Endothelial cell (in vitro differentiated cells): ENCODE measurements around the gene RAET1E. TPM values are rescaled to one million over a fixed set of nuclear protein-coding genes. Genes with fewer than 3 reads are reported as not detected.

Experiments used
- DNase-seq: peaks from one replicate; pipeline ENCODE4 v3.0.0; 2021; ENCODE audit warnings: low spot score
- H3K27ac Mint-ChIP-seq: one replicate; pipeline ENCODE4 v1.8.0; 2021; ENCODE audit warnings: mixed read lengths, inconsistent platforms; ENCODE audit not compliant: unreplicated experiment
- H3K27me3 Mint-ChIP-seq: one replicate; pipeline ENCODE4 v1.8.0; 2021; ENCODE audit warnings: mild to moderate bottlenecking, moderate library complexity, mixed read lengths, inconsistent platforms; ENCODE audit not compliant: unreplicated experiment
- H3K36me3 Mint-ChIP-seq: one replicate; pipeline ENCODE4 v1.8.0; 2021; ENCODE audit warnings: mild to moderate bottlenecking, low read depth, mixed read lengths, inconsistent platforms; ENCODE audit not compliant: unreplicated experiment
- H3K4me1 Mint-ChIP-seq: one replicate; pipeline ENCODE4 v1.8.0; 2021; ENCODE audit warnings: mild to moderate bottlenecking, mixed read lengths, inconsistent platforms; ENCODE audit not compliant: unreplicated experiment
- H3K4me3 Mint-ChIP-seq: one replicate; pipeline ENCODE4 v1.8.0; 2021; ENCODE audit warnings: mild to moderate bottlenecking, mixed read lengths, inconsistent platforms; ENCODE audit not compliant: unreplicated experiment
- H3K9me3 Mint-ChIP-seq: one replicate; pipeline ENCODE4 v1.8.0; 2021; ENCODE audit warnings: mixed read lengths, inconsistent platforms; ENCODE audit not compliant: unreplicated experiment
- total RNA-seq: library from RNA; stranded (reverse); fragmentation: NEBNext Ultra II Directional; extraction: Animal tissue kit (Norgen Biotek cat#: 25700); gene quantifications from one replicate; pipeline ENCODE4 v1.2.1, GENCODE V29; 2021; ENCODE audit not compliant: unreplicated experiment
- TF ChIP-seq, protein P1 (sequence below): fragments of 200-600 bp; sonication (generic); IDR thresholded peaks from one replicate; pipeline ENCODE4 v1.5.0; 2021; ENCODE audit warnings: antibody characterized with exemption; ENCODE audit not compliant: unreplicated experiment

RAET1E gene
- total RNA-seq, 1 donor from 2014 or later, result 0.28 TPM

DNA sequence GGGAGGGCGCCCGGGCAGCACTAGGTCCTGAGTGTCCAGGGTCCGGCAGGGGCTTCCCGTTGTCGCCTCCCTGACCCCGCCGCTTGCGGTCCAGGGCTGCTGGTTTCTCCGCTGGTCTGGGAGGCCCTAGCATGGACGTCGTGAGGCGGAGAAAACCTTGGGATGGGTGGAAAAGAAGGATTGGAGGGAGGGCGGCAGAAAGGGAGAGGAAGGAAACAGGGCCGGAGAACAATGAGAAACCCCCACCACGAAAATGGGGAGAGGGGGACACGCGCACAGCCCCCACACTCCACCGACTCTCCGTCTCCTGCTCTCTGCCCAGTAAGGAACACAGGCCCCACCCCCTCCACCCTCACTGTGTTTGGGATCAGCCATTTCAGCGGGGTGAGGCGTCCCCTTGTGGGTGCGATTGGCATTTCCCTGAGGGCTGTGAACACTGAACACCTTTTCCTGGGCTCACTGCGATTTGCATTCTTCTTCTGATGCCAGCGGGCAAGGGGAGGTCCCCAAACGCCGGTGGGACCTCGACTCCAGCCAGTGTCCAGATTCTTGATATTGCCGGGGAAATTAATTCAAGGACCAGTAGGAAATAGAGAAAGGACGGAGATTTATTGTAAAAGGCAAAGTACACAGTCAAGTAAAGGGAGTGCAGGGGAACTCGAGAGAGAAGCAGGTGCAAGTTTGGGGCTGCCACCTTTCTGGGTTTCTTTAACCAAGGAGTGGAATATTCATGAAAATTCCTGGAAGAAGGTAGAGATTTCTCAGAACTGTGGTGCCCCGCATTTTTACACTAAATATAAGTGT, 28.3 kb upstream of the RAET1E start:
- no peaks in the 10 kb centered on the region for H3K9me3 Mint-ChIP-seq
- H3K36me3 Mint-ChIP-seq, result peaks cover 2% of the 10 kb centered on the region
- TF ChIP-seq, protein P1, sequence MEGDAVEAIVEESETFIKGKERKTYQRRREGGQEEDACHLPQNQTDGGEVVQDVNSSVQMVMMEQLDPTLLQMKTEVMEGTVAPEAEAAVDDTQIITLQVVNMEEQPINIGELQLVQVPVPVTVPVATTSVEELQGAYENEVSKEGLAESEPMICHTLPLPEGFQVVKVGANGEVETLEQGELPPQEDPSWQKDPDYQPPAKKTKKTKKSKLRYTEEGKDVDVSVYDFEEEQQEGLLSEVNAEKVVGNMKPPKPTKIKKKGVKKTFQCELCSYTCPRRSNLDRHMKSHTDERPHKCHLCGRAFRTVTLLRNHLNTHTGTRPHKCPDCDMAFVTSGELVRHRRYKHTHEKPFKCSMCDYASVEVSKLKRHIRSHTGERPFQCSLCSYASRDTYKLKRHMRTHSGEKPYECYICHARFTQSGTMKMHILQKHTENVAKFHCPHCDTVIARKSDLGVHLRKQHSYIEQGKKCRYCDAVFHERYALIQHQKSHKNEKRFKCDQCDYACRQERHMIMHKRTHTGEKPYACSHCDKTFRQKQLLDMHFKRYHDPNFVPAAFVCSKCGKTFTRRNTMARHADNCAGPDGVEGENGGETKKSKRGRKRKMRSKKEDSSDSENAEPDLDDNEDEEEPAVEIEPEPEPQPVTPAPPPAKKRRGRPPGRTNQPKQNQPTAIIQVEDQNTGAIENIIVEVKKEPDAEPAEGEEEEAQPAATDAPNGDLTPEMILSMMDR, result peak; percentile 79
- peak overlapping the region; percentile 85 for H3K4me3 Mint-ChIP-seq
- no peak overlapping the region for H3K27ac Mint-ChIP-seq
- DNase-seq, result peak; percentile 93
- peaks cover 22% of the 10 kb centered on the region for H3K27me3 Mint-ChIP-seq
- peaks cover 20% of the 10 kb centered on the region for H3K4me1 Mint-ChIP-seq

DNA sequence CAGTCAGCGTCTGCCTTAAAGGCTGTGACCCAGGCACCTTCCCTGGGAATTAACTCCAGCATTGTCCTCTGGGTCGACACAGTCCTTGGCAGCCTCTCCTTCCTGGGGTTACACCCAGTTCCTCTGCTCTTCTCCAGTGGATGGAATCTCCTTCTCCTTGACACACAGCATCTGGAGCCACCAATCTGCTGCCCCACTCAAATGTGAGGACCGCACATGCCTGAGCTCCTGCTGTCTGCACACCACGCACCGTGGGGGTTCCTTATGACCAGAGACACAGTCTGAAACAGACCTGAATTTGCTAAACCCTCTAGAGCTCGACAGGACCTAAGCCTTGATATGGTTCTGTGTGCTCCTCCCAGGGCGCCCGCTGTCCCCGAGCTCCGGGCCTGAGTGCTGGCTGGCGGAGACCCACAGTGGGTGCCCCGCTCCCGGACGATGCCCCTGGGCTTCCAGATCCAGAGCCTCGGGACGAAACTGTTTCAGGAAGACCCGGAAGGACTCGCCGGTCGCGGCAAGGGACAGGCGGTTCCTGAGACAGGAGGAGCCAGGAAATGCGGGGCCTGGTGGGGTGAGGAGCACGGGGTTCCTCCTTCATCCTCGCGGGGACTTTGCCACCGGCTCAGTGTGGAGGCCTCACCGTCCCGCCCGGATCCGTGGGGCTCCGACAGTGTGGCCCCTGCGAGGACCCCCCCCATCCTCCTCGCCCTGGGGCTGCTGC, 27.5 kb upstream of the RAET1E start:
- H3K27ac Mint-ChIP-seq, result peak overlapping the region; percentile 42
- H3K4me1 Mint-ChIP-seq, result peaks cover 24% of the 10 kb centered on the region
- peaks cover 5% of the 10 kb centered on the region for H3K36me3 Mint-ChIP-seq
- peaks cover 25% of the 10 kb centered on the region for H3K27me3 Mint-ChIP-seq
- DNase-seq, result peak; percentile 39
- TF ChIP-seq, protein P1, result no peak
- H3K4me3 Mint-ChIP-seq, result peak overlapping the region; percentile 79
- H3K9me3 Mint-ChIP-seq, result no peaks in the 10 kb centered on the region

DNA sequence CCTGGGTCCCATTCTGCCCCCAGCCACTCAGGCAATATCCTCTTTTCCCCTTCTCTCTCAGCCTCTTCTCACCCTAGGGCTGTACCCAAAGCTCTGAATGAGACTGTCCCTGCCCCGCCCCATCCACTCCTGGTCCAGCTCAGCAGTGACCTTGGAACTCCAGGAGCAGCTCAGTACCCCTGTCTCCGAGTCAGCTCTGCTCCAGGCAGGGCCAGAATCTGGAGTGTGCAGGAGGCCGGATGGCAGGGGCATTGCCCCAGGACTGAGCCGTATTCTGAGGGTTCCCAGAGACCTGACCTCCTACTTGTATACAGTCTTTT, 27.0 kb upstream of the RAET1E start:
- Mint-ChIP-seq H3K27ac (no peak overlapping the region), H3K4me3 (no peak overlapping the region), H3K27me3 (peaks cover 25% of the 10 kb centered on the region), H3K36me3 (peaks cover 5% of the 10 kb centered on the region), H3K9me3 (no peaks in the 10 kb centered on the region), H3K4me1 (peaks cover 24% of the 10 kb centered on the region)
- TF ChIP-seq, protein P1, result no peak
- DNase-seq, result no peak

DNA sequence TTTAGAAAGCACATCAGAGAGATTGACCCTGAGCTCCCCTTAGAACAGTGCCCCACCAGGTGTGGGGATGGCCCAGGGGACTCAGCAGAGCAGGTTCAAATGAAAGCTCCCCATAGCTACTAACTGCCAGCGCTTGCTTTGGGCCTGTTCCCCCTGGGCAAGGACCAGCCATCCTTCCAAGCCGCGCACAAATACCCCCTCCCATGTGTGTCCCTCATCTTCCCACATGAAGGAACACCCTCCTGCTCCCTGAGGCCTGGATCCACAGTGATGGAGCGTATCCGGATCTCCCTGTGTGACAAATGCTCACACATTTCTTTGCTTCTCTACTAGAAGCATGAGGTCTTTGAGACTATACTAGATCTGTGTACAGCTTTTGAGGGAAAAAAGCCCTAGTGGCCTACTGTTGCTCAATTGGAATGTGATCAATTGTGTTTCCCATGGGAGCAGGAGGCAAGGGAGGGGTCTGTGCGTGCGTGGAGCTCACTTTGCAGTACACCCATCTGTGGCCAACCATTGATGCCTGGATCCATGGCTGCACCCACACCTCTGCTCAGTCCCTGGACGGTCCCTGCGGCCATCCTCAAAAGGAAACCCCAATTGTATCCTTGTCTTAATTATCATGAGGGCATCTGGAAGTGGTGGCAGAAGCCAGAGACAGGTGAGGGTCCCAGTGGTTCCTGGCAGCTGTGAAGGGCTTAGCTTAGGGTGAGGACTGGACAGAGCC, 26.5 kb upstream of the RAET1E start:
- DNase-seq, result no peak
- H3K27me3 Mint-ChIP-seq, result peaks cover 25% of the 10 kb centered on the region
- H3K9me3 Mint-ChIP-seq, result no peaks in the 10 kb centered on the region
- TF ChIP-seq, protein P1, result no peak
- H3K4me3 Mint-ChIP-seq, result peak overlapping the region; percentile 57
- H3K4me1 Mint-ChIP-seq, result peaks cover 25% of the 10 kb centered on the region
- no peak overlapping the region for H3K27ac Mint-ChIP-seq
- peaks cover 6% of the 10 kb centered on the region for H3K36me3 Mint-ChIP-seq
